NCI-H2107 treated with DMSO at 0.1 percent for 48 hours (cell line): ENCODE data around the gene ANO2.
"Not testable (repeated sequence)": the region's sequence is repeated elsewhere in the genome, so short reads cannot be mapped to it uniquely, and the experiment has no call there.

Experiments used
- DNase-seq: peaks from one replicate; lab custom pipeline; 2025; ENCODE audit not compliant: unreplicated experiment; lab: John Stamatoyannopoulos, UW

The ANO2 gene

DNA sequence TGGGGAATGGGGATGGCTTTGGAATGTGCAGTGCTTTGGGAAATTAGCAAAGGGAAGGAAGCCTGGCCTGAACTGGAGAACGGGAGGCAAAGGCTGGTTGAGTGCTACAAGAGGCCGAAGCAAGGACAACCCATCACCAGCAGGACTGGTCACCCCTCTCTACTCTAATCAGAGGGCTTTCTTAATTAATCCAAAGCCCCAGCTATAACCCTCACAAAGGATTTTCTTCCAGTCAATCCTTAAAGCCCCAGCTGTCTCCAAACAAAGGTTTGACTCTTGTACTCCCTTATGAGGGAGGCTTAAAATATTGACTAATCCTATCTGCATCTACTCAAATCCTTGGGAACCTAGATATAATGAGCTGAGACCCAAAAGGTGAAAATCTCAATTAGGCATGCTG is 256.8 kb downstream of the ANO2 start:
- DNase-seq: no peak

DNA sequence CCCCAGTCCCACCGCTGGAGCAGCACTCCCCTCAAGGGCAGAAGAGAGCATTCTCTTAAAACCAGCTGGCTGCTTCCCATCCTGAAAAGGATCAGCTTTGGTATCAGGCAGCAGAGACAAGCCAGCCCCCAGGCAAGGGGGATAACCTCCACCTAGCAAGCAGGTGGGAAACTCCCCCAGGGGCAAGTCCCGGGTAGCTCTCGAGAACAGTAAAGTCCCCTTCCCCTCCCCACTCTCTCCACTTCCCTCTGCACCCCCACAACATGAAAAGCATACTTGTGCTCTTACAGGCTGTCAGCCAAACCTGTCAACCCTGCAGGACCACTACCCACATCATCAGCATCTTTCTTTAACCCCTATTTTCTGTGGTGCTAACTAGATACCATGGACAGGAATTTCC is 259.1 kb downstream of the ANO2 start:
- no peak for DNase-seq

- no peak for DNase-seq
These were observed 260.1 kb downstream of the ANO2 start for GRCh38 chr12:5684989-5685388.

DNA sequence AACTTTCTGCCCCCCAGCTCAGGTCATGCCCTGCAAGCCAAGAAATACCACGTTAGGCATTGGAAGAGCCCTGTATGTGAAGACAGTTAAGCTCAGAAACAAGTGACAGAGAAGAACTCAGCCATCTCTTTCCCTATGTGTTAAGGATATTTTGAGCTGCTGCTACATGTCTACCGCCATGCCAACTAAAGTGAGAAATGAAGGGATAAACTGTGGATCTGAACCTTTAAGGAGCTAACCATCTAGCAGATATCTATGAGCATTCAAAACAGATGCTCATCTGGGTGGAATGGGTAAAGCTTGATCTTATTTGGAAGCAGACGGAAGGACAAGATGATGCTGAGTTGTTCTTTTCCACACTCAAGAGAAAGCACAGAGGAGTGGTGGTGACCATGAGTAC is 262.5 kb downstream of the ANO2 start:
- no peak for DNase-seq

- DNase-seq: no peak
These were observed 266.9 kb downstream of the ANO2 start for GRCh38 chr12:5678176-5678575.

DNA sequence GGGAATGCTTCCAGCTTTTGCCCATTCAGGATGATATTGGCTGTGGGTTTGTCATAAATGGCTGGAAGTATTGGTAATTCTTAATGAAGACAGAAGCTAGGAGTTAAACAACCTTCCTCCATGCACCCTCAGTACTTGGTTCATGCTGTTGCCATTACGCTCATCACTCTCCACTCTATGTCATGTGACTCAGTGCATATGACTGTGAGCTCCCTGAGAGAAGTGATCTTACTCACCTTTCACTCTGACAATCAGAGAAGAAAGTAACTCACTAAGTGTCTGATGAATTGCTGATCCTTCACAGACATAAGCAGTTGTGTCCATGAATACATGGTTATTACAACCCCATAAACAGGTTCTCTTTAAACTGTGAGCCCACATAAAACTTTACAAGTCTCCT is 275.4 kb downstream of the ANO2 start:
- DNase-seq: not testable (repeated sequence)

DNA sequence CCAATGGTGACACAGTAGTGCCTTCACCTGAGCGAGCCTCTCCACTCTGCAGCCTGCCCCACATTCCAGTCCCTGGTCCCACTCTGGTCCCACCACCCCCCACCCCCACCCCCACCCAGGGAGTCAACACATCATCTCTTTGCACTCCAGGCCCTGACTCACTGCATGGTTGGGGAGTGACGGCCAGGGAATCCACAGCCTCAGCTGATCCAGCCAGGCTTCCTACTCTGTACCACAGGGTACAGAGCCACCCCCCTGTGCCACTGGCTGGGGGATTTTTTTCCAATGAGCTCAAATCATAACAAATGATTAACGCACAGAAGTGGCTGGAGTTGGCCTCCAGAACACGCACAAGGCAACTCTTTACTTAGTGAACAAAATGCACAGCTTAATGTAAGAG is 279.4 kb downstream of the ANO2 start:
- DNase-seq: no peak

- no peak for DNase-seq
These were observed 283.2 kb downstream of the ANO2 start for GRCh38 chr12:5661811-5662210.

DNA sequence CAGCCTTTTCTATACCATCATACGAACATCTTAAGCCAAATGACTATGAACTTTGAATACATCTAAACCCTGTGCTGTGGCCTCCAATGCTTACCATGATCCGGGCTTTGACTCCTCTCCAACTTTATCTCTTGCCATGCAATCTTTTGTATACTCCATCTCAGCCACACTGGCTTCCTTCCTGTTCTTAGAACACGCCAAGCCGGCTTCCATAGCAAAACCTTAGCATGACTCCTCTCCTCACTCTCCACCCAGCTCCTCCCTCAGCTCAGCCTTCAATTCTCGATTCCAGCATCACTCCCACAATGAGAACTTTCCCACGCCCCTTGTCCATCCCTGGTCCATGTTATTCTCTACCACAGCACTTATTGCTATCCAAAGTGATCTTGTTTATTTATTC is 284.8 kb downstream of the ANO2 start:
- DNase-seq: no peak

DNA sequence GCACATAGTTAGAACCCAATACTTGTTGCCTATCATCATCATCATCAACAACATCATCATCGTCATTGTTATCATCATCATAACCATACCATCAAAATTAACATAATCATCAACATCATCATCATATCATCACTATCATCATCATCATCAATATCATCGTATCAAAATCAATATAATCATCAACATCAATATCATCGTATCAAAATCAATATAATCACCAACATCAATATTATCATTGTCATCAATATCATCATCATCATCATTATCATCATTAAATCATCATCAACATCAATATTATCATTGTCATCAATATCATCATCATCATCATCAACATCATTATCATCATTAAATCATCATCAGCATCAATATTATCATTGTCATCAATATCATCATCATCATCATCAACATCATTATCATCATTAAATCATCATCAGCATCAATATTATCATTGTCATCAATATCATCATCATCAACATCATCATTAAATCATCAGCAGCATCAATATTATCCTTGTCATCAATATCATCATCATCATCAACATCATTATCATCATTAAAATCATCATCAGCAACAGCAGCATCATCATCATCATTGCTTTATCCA is 286.6 kb downstream of the ANO2 start:
- DNase-seq: not testable (repeated sequence)

GRCh38 chr12:5656836-5657235 is 288.2 kb downstream of the ANO2 start:
- DNase-seq: no peak

- no peak for DNase-seq
These were observed 289.9 kb downstream of the ANO2 start for GRCh38 chr12:5655120-5655519.

- no peak for DNase-seq
These were observed 291.0 kb downstream of the ANO2 start for GRCh38 chr12:5654019-5654418.

DNA sequence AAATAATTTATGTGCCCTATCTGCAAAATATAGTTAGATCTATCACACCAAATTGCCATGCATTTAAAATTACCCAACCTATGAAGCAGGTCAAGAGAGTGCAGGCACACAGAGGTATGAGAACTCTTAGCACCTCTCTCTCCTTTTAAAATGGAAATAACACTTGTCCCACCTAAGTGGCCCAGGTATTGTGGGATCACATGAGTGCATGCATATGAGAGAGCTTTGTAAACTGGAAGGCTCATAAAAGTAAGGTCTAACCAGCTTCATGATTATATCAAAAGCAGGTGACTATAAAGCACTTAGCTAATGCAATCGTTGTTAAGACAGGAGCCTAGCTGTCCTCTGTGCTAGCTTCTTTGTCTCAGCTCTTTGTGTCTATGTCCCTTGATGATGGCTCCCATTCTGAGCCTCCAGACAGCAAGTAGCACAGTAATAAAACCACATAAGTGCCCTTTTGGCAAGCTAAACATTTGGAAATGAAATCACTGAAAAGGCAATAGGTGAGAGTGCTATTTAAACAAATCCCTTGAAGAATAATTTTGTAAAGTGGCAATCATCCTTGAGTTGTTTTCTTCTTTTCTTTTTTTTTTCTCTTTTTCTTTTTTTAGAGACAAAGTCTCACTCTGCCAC is 294.1 kb downstream of the ANO2 start:
- peak; percentile 98 for DNase-seq

- no peak for DNase-seq
These were observed 294.8 kb downstream of the ANO2 start for GRCh38 chr12:5650281-5650680.

- DNase-seq: peak; percentile 93
These were observed 296.2 kb downstream of the ANO2 start for GRCh38 chr12:5648692-5649359.

- DNase-seq: no peak
These were observed 301.8 kb downstream of the ANO2 start for GRCh38 chr12:5643266-5643665.

DNA sequence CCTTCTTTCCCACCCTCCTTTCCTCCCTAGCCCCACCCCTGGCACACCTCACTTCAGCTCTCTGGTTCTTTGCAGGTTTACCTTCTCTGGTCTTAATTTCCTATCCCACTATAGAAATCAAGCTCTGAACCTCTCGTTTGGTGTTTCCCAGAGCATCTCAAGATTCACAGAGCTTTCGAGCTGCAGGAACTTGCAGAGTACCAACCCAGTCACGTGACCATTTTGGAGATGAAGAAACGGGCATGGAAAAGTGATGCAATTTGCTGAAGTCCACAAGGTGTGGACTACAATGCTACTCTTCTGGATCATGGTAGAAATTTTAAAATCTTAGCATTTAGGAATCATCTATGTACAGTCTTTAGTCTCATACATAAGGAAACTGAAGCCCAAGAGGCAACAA is 307.4 kb downstream of the ANO2 start:
- DNase-seq: no peak

GRCh38 chr12:5636907-5637306 is 308.2 kb downstream of the ANO2 start:
- DNase-seq: no peak

DNA sequence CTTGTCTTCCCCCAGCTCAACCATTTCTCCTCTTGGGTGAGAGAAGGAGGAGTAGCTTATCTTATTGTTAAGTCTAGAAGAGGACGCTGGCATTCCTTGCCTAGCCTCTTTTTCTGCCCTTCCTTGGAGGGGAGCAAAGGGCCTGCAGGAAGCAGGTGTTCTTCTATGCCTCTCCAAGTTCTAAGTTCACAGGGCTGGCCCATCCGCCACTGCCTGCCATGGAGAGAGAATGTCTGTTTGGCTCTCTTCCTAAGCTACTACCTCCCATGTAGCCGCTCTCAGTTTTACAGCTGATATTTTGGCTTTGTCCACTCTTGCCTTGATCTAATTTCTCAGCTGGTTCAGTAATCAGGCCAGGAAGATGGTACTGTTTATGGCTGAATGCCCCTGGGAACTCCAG is 312.0 kb downstream of the ANO2 start:
- no peak for DNase-seq

- DNase-seq: no peak
These were observed 312.6 kb downstream of the ANO2 start for GRCh38 chr12:5632453-5632852.

GRCh38 chr12:5631497-5631896 is 313.6 kb downstream of the ANO2 start:
- no peak for DNase-seq

GRCh38 chr12:5630726-5631125 is 314.3 kb downstream of the ANO2 start:
- DNase-seq: no peak
